Neural progenitor cell (in vitro differentiated cells): ENCODE data around the gene KIF4B. TPM values are rescaled to one million over a fixed set of nuclear protein-coding genes. Genes with fewer than 3 reads are reported as not detected.
"Not testable (repeated sequence)": the region's sequence is repeated elsewhere in the genome, so short reads cannot be mapped to it uniquely, and the experiment has no call there.

ENCODE experiments used
- DNase-seq: peaks from one replicate; pipeline ENCODE4 v3.0.0-alpha.2; 2016; ENCODE audit warnings: low spot score
- H2AFZ ChIP-seq: fragments of 200-600 bp; sonication (generic); replicated peaks from 2 replicates; pipeline ENCODE4 v1.6.1; 2016; ENCODE audit warnings: antibody characterized with exemption
- H3F3A ChIP-seq: fragments of 200-600 bp; sonication (generic); 2 replicates; pipeline ENCODE4 v1.6.1; 2016; ENCODE audit warnings: antibody characterized with exemption, low read depth
- H3K27ac ChIP-seq: fragments of 200-600 bp; sonication (generic); 2 replicates; pipeline ENCODE4 v1.5.1; 2016; ENCODE audit warnings: mild to moderate bottlenecking
- H3K27me3 ChIP-seq: fragments of 200-600 bp; sonication (generic); 2 replicates; pipeline ENCODE4 v1.6.1; 2016; ENCODE audit warnings: mild to moderate bottlenecking, moderate library complexity
- H3K36me3 ChIP-seq: fragments of 200-600 bp; sonication (generic); 2 replicates; pipeline ENCODE4 v1.5.1; 2016
- H3K4me1 ChIP-seq: fragments of 200-600 bp; sonication (generic); 2 replicates; pipeline ENCODE4 v1.6.1; 2016; ENCODE audit warnings: mixed run types
- H3K4me2 ChIP-seq: fragments of 200-600 bp; sonication (generic); 2 replicates; pipeline ENCODE4 v1.6.1; 2016
- H3K4me3 ChIP-seq: fragments of 200-600 bp; sonication (generic); 2 replicates; pipeline ENCODE4 v1.5.1; 2016
- H3K79me2 ChIP-seq: fragments of 200-600 bp; sonication (generic); 2 replicates; pipeline ENCODE4 v1.6.1; 2016; ENCODE audit warnings: low read depth
- H3K9ac ChIP-seq: fragments of 200-600 bp; sonication (generic); 2 replicates; pipeline ENCODE4 v1.6.1; 2016
- H3K9me3 ChIP-seq: fragments of 200-600 bp; sonication (generic); 2 replicates; pipeline ENCODE4 v1.5.1; 2016; ENCODE audit warnings: low read depth
- H4K20me1 ChIP-seq: fragments of 200-600 bp; sonication (generic); 2 replicates; pipeline ENCODE4 v1.6.1; 2016; ENCODE audit warnings: low read depth
- H3K27ac Mint-ChIP-seq: 3 replicates; pipeline ENCODE4 v1.8.0; 2021; ENCODE audit warnings: mixed read lengths
- H3K27me3 Mint-ChIP-seq: 2 replicates; pipeline ENCODE4 v1.8.0; 2022; ENCODE audit warnings: low read depth, mild to moderate bottlenecking, inconsistent platforms, moderate library complexity, mixed read lengths; ENCODE audit not compliant: insufficient read depth
- H3K36me3 Mint-ChIP-seq: 3 replicates; pipeline ENCODE4 v1.8.0; 2021; ENCODE audit warnings: mixed read lengths
- H3K4me1 Mint-ChIP-seq: 3 replicates; pipeline ENCODE4 v1.8.0; 2021; ENCODE audit warnings: mixed read lengths
- H3K4me3 Mint-ChIP-seq: 3 replicates; pipeline ENCODE4 v1.8.0; 2021; ENCODE audit warnings: mild to moderate bottlenecking, moderate library complexity, mixed read lengths
- H3K9me3 Mint-ChIP-seq: 3 replicates; pipeline ENCODE4 v1.8.0; 2020; ENCODE audit warnings: mixed read lengths
- EZH2 ChIP-seq: fragments of 200-600 bp; sonication (generic); IDR thresholded peaks from 2 replicates; pipeline ENCODE4 v1.6.1; 2017; ENCODE audit warnings: antibody characterized with exemption, mild to moderate bottlenecking, moderate library complexity
- EZH2phosphoT487 ChIP-seq: fragments of 200-600 bp; sonication (generic); IDR thresholded peaks from 2 replicates; pipeline ENCODE4 v1.6.1; 2017; ENCODE audit warnings: antibody characterized with exemption
- total RNA-seq: library from RNA; depleted of rRNA; stranded (reverse); fragments of >200 nt; gene quantifications from 2 replicates; pipeline ENCODE4 v1.2.3, GENCODE V29; 2015; ENCODE audit warnings: low replicate concordance
- TF ChIP-seq, protein P1 (sequence below): fragments of 200-600 bp; sonication (generic); IDR thresholded peaks from 2 replicates; pipeline ENCODE4 v1.5.1; 2017; ENCODE audit warnings: antibody characterized with exemption, mild to moderate bottlenecking

The KIF4B gene
- total RNA-seq, 1 donor from 2014 or later, result not detected

DNA sequence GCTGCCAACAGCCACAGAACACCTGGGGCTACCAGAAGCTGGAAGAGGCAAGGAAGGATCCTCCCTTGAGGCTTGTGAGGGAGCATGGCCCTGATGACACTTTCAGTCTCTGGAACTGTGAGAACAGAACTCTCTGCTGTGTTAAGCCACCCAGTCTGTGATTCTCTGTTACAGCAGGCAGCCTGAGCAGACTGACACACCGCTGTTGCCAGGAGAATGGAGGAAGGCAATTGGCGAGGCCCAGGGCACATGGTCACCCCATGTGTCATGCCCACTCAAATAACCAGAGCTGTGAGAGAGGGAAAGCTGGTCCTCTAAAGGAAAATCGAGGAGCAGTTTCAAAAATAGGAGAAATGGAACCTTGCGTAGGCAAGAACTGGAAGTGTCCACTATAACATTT is 12.0 kb upstream of the KIF4B start:
- no peak overlapping the region for H3K4me2 ChIP-seq
- no peaks in the 10 kb centered on the region for H3K4me1 ChIP-seq
- H3K9me3 Mint-ChIP-seq, result no peaks in the 10 kb centered on the region
- no peak overlapping the region for H3K4me3 Mint-ChIP-seq
- H3K9ac ChIP-seq, result no peak overlapping the region
- peaks cover 2% of the 10 kb centered on the region for H3K27me3 Mint-ChIP-seq
- H3K79me2 ChIP-seq, result no peaks in the 10 kb centered on the region
- no peaks in the 10 kb centered on the region for H3K27me3 ChIP-seq
- H3K36me3 Mint-ChIP-seq, result no peaks in the 10 kb centered on the region
- H3K4me3 ChIP-seq, result no peak overlapping the region
- TF ChIP-seq EZH2 (no peak), EZH2phosphoT487 (no peak)
- TF ChIP-seq, protein P1, sequence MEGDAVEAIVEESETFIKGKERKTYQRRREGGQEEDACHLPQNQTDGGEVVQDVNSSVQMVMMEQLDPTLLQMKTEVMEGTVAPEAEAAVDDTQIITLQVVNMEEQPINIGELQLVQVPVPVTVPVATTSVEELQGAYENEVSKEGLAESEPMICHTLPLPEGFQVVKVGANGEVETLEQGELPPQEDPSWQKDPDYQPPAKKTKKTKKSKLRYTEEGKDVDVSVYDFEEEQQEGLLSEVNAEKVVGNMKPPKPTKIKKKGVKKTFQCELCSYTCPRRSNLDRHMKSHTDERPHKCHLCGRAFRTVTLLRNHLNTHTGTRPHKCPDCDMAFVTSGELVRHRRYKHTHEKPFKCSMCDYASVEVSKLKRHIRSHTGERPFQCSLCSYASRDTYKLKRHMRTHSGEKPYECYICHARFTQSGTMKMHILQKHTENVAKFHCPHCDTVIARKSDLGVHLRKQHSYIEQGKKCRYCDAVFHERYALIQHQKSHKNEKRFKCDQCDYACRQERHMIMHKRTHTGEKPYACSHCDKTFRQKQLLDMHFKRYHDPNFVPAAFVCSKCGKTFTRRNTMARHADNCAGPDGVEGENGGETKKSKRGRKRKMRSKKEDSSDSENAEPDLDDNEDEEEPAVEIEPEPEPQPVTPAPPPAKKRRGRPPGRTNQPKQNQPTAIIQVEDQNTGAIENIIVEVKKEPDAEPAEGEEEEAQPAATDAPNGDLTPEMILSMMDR, result no peak
- no peaks in the 10 kb centered on the region for H4K20me1 ChIP-seq
- H3K4me1 Mint-ChIP-seq, result no peaks in the 10 kb centered on the region
- no peak overlapping the region for H3K27ac ChIP-seq
- H3K9me3 ChIP-seq, result no peaks in the 10 kb centered on the region
- DNase-seq, result no peak
- H3K27ac Mint-ChIP-seq, result no peak overlapping the region
- H2AFZ ChIP-seq, result no peak overlapping the region
- H3K36me3 ChIP-seq, result no peaks in the 10 kb centered on the region
- no peaks in the 10 kb centered on the region for H3F3A ChIP-seq

DNA sequence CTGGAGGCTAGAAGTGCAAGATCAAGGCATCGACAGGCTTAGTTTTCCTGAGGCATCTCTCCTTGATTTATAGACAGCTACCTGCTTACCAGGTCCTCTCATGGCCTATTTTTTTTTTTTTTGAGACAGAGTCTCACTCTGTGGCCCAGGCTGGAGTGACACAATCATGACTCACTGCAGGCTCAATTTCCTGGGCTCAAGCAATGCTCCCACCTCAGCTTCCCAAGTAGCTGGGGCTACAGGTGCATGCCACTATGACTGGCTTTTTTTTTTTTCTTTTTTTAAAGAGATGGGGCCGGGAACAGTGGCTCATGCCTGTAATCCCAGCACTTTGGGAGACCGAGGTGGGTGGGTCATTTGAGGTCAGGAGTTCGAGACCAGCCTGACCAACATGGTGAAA is 10.8 kb upstream of the KIF4B start:
- not testable (repeated sequence) for H3K4me1 ChIP-seq, H3K27ac Mint-ChIP-seq, H3K4me1 Mint-ChIP-seq, H4K20me1 ChIP-seq, H3K9me3 ChIP-seq, H3F3A ChIP-seq, H3K4me3 Mint-ChIP-seq, H3K9me3 Mint-ChIP-seq, H3K4me2 ChIP-seq, H3K27me3 ChIP-seq, H3K9ac ChIP-seq, H3K79me2 ChIP-seq, H3K27me3 Mint-ChIP-seq, DNase-seq, H3K4me3 ChIP-seq, H2AFZ ChIP-seq, H3K27ac ChIP-seq, H3K36me3 Mint-ChIP-seq, H3K36me3 ChIP-seq

DNA sequence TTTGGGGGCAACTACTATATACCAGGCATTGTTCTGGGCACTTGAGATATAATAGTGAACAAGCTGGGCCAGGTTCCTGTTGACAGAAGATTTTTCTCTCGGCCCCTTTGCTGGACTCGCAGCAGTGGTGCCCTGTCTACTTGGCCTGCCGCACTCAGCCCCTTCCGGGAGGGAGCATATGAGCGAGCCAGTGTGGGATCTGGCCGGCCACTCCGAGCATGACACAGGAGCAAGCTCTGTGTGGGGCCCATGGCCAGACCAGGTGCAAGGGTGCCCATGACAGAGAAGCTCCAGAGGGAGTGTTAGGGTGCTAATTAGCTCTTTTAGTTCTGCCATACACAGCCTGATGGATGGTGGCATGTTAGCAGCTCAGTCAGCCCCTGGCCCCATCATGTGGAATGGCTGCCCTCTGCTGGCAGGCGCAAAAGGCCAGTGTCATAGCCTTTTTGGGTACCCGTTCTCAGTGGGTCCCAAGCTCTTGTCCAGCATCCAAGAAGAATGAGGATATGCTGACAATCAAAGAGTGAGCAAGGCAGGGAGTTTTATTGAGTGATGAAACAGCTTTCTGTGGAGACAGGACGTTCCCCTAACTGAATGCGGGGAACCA is 9.3 kb upstream of the KIF4B start:
- no peak overlapping the region for H2AFZ ChIP-seq
- no peaks in the 10 kb centered on the region for H3K9me3 Mint-ChIP-seq
- TF ChIP-seq, protein P1, result peak; percentile 75
- no peak for TF ChIP-seq EZH2phosphoT487
- peak; percentile 64 for DNase-seq
- H3K4me3 Mint-ChIP-seq, result no peak overlapping the region
- H3K27ac Mint-ChIP-seq, result no peak overlapping the region
- no peak overlapping the region for H3K27ac ChIP-seq
- H3K36me3 ChIP-seq, result no peaks in the 10 kb centered on the region
- no peaks in the 10 kb centered on the region for H3F3A ChIP-seq
- no peaks in the 10 kb centered on the region for H3K36me3 Mint-ChIP-seq
- H4K20me1 ChIP-seq, result no peaks in the 10 kb centered on the region
- peaks cover 2% of the 10 kb centered on the region for H3K27me3 Mint-ChIP-seq
- no peak overlapping the region for H3K4me3 ChIP-seq
- H3K27me3 ChIP-seq, result no peaks in the 10 kb centered on the region
- no peaks in the 10 kb centered on the region for H3K4me1 Mint-ChIP-seq
- H3K79me2 ChIP-seq, result no peaks in the 10 kb centered on the region
- H3K4me1 ChIP-seq, result no peaks in the 10 kb centered on the region
- no peak overlapping the region for H3K4me2 ChIP-seq
- no peak overlapping the region for H3K9ac ChIP-seq
- no peaks in the 10 kb centered on the region for H3K9me3 ChIP-seq

DNA sequence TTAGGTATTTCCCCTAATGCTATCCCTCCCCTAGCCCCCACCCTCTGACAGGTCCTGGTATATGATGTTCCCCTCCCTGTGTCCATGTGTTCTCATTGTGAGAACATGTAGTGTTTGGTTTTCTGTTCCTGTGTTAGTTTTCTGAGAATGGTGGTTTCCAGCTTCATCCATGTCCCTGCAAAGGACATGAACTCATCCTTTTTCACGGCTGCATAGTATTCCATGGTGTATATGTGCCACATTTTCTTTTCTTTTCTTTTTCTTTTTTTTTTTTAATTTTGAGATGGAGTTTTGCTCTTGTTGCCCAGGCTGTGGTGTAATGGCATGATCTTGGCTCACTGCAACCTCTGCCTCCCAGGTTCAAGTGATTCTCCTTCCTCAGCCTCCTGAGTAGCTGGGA is 7.3 kb upstream of the KIF4B start:
- H3K9me3 Mint-ChIP-seq, H3K4me2 ChIP-seq, H3K27ac Mint-ChIP-seq, H3K79me2 ChIP-seq, H3K4me1 ChIP-seq, H3K36me3 ChIP-seq, H3K4me1 Mint-ChIP-seq, H3K9ac ChIP-seq, H3F3A ChIP-seq, H3K4me3 ChIP-seq, H3K4me3 Mint-ChIP-seq, H3K27me3 ChIP-seq, H3K9me3 ChIP-seq, DNase-seq, H3K27me3 Mint-ChIP-seq, H2AFZ ChIP-seq, H4K20me1 ChIP-seq, H3K27ac ChIP-seq, H3K36me3 Mint-ChIP-seq: not testable (repeated sequence)
